GM12878 (cell line): ENCODE data around the gene HS3ST3B1. TPM values are rescaled to one million over a fixed set of nuclear protein-coding genes. Genes with fewer than 3 reads are reported as not detected.

Experiments used
- ATAC-seq: fragments of 200-7000 bp; cut with Tn5 transposase; 3 replicates; pipeline ENCODE4 v1.9.1; 2020; ENCODE audit warnings: mild to moderate bottlenecking, moderate library complexity
- BruUV-seq: library from RNA; stranded (reverse); fragments of 400-500 nt; replicated peaks from 2 replicates; lab custom pipeline; 2021; lab: Mats Ljungman, UMichigan
- CTCF ChIA-PET: fragments of 300-600 bp; sonication (Branson Sonifier 250); formaldehyde crosslinking; extraction: SDS; loops from one replicate; lab custom pipeline; 2021; ENCODE audit warnings: inconsistent platforms; lab: Yijun Ruan, JAX
- POLR2A ChIA-PET: fragments of 350-600 bp; formaldehyde crosslinking; extraction: SDS; loops from one replicate; lab custom pipeline; 2021; ENCODE audit warnings: inconsistent platforms; lab: Charles Lee
- RAD21 ChIA-PET: fragments of 300-600 bp; sonication (Branson Sonifier 250); formaldehyde crosslinking; loops from one replicate; lab custom pipeline; 2023; ENCODE audit warnings: antibody characterized with exemption; ENCODE audit not compliant: unreplicated experiment; lab: Charles Lee
- SMC1A ChIA-PET: fragments of 300-600 bp; sonication (Branson Sonifier 250); formaldehyde crosslinking; loops from one replicate; lab custom pipeline; 2023; ENCODE audit not compliant: unreplicated experiment, uncharacterized antibody; lab: Charles Lee
- DNase-seq: peaks from one replicate; pipeline ENCODE4 v3.0.0-alpha.2; 2011; ENCODE audit warnings: low read depth, low spot score
- FAIRE-seq: peaks from 3 replicates; lab custom pipeline; 2011; peaks lifted over from hg19 to GRCh38; lab: Jason Lieb, UNC
- H2AFZ ChIP-seq: 2 replicates; pipeline ENCODE4 v1.6.0; 2011; ENCODE audit warnings: low read depth, low read length, control low read depth; ENCODE audit not compliant: control insufficient read depth
- H3K27ac ChIP-seq: 2 replicates; pipeline ENCODE4 v1.5.1; 2011; ENCODE audit warnings: control low read depth; ENCODE audit not compliant: control insufficient read depth, insufficient read depth
- H3K27me3 ChIP-seq, 2 experiments: replicated peaks in 1 of 2; 2 replicates each; pipeline versions ENCODE4 v1.6.0 to v1.6.1; 2011; ENCODE audit warnings: low read length in 1 of 2; ENCODE audit not compliant: control insufficient read depth in 2 of 2, insufficient read depth in 2 of 2
- H3K36me3 ChIP-seq, 2 experiments: 2 replicates each; pipeline ENCODE4 v1.5.1; 2011; ENCODE audit warnings: low read length in 1 of 2; ENCODE audit not compliant: control insufficient read depth in 2 of 2, insufficient read depth in 2 of 2
- H3K4me1 ChIP-seq: 2 replicates; pipeline ENCODE4 v1.6.1; 2011; ENCODE audit warnings: mild to moderate bottlenecking, low read length, moderate library complexity, mixed read lengths; ENCODE audit not compliant: control insufficient read depth, insufficient read depth
- H3K4me2 ChIP-seq: 2 replicates; pipeline ENCODE4 v1.6.0; 2011; ENCODE audit warnings: control low read depth; ENCODE audit not compliant: control insufficient read depth, insufficient read depth
- H3K4me3 ChIP-seq: fragments of 200-600 bp; sonication (generic); 2 replicates; pipeline ENCODE4 v1.5.1; 2016
- H3K79me2 ChIP-seq: 2 replicates; pipeline ENCODE4 v1.6.0; 2011; ENCODE audit warnings: low read length; ENCODE audit not compliant: control insufficient read depth, insufficient read depth
- H3K9ac ChIP-seq: 2 replicates; pipeline ENCODE4 v1.8.0; 2011; ENCODE audit warnings: low read length, control low read depth, mixed read lengths; ENCODE audit not compliant: control insufficient read depth, insufficient read depth
- H3K9me3 ChIP-seq: replicated peaks from 3 replicates; pipeline ENCODE4 v1.5.1; 2011; ENCODE audit warnings: mild to moderate bottlenecking, low read length; ENCODE audit not compliant: control insufficient read depth, insufficient read depth
- H4K20me1 ChIP-seq: 2 replicates; pipeline ENCODE4 v1.6.0; 2011; ENCODE audit not compliant: control insufficient read depth, insufficient read depth
- ATF2 ChIP-seq: IDR thresholded peaks from 2 replicates; pipeline ENCODE4 v1.6.1; 2012; ENCODE audit warnings: low read length, inconsistent platforms
- ATF7 ChIP-seq: fragments of 450-650 bp; IDR thresholded peaks from 2 replicates; pipeline ENCODE4 v1.6.1; 2016; ENCODE audit warnings: low read depth, mild to moderate bottlenecking
- CHD1 ChIP-seq: IDR thresholded peaks from 2 replicates; pipeline ENCODE4 v1.6.1; 2012; ENCODE audit warnings: low read depth, low read length, improper control_type of control experiment
- EP300 ChIP-seq, 2 experiments: fragments of 150-350 bp in 1 of 2; IDR thresholded peaks; 2 replicates each; pipeline ENCODE4 v1.6.1; 2011 to 2012; ENCODE audit warnings: low read depth in 2 of 2, low read length in 2 of 2, borderline replicate concordance in 1 of 2, improper control_type of control experiment in 1 of 2, inconsistent platforms in 1 of 2; ENCODE audit not compliant: control insufficient read depth in 1 of 2
- FOXK2 ChIP-seq: fragments of 450-650 bp; IDR thresholded peaks from 2 replicates; pipeline ENCODE4 v1.6.1; 2017; ENCODE audit warnings: mild to moderate bottlenecking, moderate library complexity
- HDAC6 ChIP-seq: fragments of 200-600 bp; sonication (generic); IDR thresholded peaks from one replicate; pipeline ENCODE4 v1.8.0; 2017; ENCODE audit warnings: antibody characterized with exemption; ENCODE audit not compliant: unreplicated experiment
- IKZF2 ChIP-seq, 2 experiments: fragments of 450-650 bp; IDR thresholded peaks; 2 replicates each; pipeline ENCODE4 v1.6.1; 2017; ENCODE audit warnings: mild to moderate bottlenecking in 2 of 2, moderate library complexity in 2 of 2
- IRF4 ChIP-seq: IDR thresholded peaks from 2 replicates; pipeline ENCODE4 v1.6.1; 2011; ENCODE audit warnings: low read depth, low read length
- LARP7 ChIP-seq: fragments of 450-650 bp; IDR thresholded peaks from 2 replicates; pipeline ENCODE4 v1.6.1; 2017; ENCODE audit warnings: mild to moderate bottlenecking
- MAX ChIP-seq: IDR thresholded peaks from 2 replicates; pipeline ENCODE4 v1.6.1; 2012; ENCODE audit warnings: low read depth, low read length, improper control_type of control experiment
- MEF2A ChIP-seq: IDR thresholded peaks from 2 replicates; pipeline ENCODE4 v1.6.1; 2011; ENCODE audit warnings: low read depth, mild to moderate bottlenecking, low read length, moderate library complexity; ENCODE audit not compliant: insufficient read depth
- NR2C1 ChIP-seq: fragments of 450-650 bp; IDR thresholded peaks from 2 replicates; pipeline ENCODE4 v1.6.1; 2017; ENCODE audit warnings: antibody characterized with exemption, mild to moderate bottlenecking, moderate library complexity
- PBX3 ChIP-seq: IDR thresholded peaks from 2 replicates; pipeline ENCODE4 v1.6.1; 2011; ENCODE audit warnings: mild to moderate bottlenecking, low read depth, low read length, moderate library complexity; ENCODE audit not compliant: insufficient replicate concordance
- PKNOX1 ChIP-seq: fragments of 450-650 bp; IDR thresholded peaks from 2 replicates; pipeline ENCODE4 v1.6.1; 2016; ENCODE audit warnings: mild to moderate bottlenecking
- POU2F2 ChIP-seq: IDR thresholded peaks from 3 replicates; pipeline ENCODE4 v1.6.1; 2011; ENCODE audit warnings: low read depth, mild to moderate bottlenecking, low read length, borderline replicate concordance
- RBBP5 ChIP-seq: fragments of 200-600 bp; sonication (generic); conservative IDR thresholded peaks from 2 replicates; pipeline ENCODE4 v1.6.1; 2016
- RUNX3 ChIP-seq: IDR thresholded peaks from 2 replicates; pipeline ENCODE4 v1.6.1; 2012; ENCODE audit warnings: low read length, inconsistent platforms
- SPI1 ChIP-seq: IDR thresholded peaks from 2 replicates; pipeline ENCODE4 v1.6.1; 2011; ENCODE audit warnings: low read depth, mild to moderate bottlenecking, low read length, moderate library complexity, borderline replicate concordance; ENCODE audit not compliant: insufficient read depth
- USF1 ChIP-seq: IDR thresholded peaks from 2 replicates; pipeline ENCODE4 v1.6.1; 2011; ENCODE audit warnings: borderline replicate concordance, low read depth, mild to moderate bottlenecking, moderate library complexity, mixed read lengths, low read length; ENCODE audit not compliant: insufficient read depth; ENCODE audit errors: extremely low read length
- ZNF207 ChIP-seq: fragments of 450-650 bp; IDR thresholded peaks from 2 replicates; pipeline ENCODE4 v1.6.1; 2014; ENCODE audit warnings: antibody characterized with exemption, mild to moderate bottlenecking, borderline replicate concordance
- WGBS: methylation state at CpG from one replicate; pipeline ENCODE4 v1.1.6; 2016; ENCODE audit warnings: low lambda C conversion rate; ENCODE audit not compliant: insufficient replicate concordance, insufficient coverage; ENCODE audit errors: missing lambda C conversion rate; 5-methylcytosine and 5-hydroxymethylcytosine counted together
- in situ Hi-C: fragments of 300-500 bp; cut with MboI; formaldehyde crosslinking; loops from 9 replicates; pipeline ENCODE4 v1.14.3; 2018; ENCODE audit warnings: mixed read lengths
- intact Hi-C: fragments of 100-400 bp; cut with micrococcal nuclease; formaldehyde crosslinking; loops from one replicate; pipeline ENCODE4 v1.14.2; 2022; ENCODE audit not compliant: unreplicated experiment
- polyA plus RNA-seq, 11 experiments: library from polyadenylated mRNA; depleted of rRNA in 4 of 11; unstranded in 6 of 11; stranded (reverse) in 5 of 11; fragments of >200 nt; fragmentation: Nextera tagmentation in 4 of 11; fragmentation: Illumina TruSeq in 1 of 11; extraction: Ambion mirVana in 4 of 11; extraction: Trizol in 1 of 11; gene quantifications; 1 replicate in 1 of 11; 2 replicates in 10 of 11; pipeline versions ENCODE4 v1.2.1 to v1.2.3, GENCODE V29; 2011 to 2016; ENCODE audit warnings: inconsistent platforms in 2 of 11, missing spikeins in 2 of 11, low read depth in 1 of 11
- total RNA-seq, 4 experiments: library from RNA; depleted of rRNA in 3 of 4; stranded (reverse); fragments of >200 nt in 3 of 4; fragmentation: Illumina TruSeq in 1 of 4; extraction: Trizol in 1 of 4; gene quantifications; 2 replicates each; pipeline versions ENCODE4 v1.2.1 to v1.2.3, GENCODE V29; 2013 to 2021

HS3ST3B1 gene
- total and polyA plus RNA-seq, 10 of the 15 experiments (the other 5 are each of a cell fraction or from before 2014, with no cell fraction given): 0.03 to 0.14 (median 0.06) TPM; not detected in 3

DNA sequence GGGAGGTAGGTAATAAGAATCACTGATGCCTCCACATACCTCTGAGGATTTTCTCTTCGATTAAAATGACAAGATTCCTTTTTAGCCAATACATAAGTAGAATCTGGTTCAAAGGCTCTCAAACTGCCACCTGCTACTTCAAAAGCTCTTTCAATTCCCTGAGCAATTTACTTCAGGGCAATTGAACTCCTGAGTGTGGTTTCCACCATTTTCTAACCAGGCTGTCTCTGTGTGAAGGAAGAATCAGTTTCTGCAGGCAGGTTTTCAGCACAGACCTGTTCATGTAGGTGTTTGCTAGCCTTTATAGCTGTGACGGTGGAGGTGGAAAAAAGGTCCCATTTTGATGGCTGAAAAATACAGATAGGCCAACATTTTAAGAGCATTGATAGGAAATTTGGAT, 18.2 kb upstream of the HS3ST3B1 start (continued):
- no peak for TF ChIP-seq USF1
- TF ChIP-seq ATF7: no peak
- TF ChIP-seq, all 136 proteins: peak for 0

DNA sequence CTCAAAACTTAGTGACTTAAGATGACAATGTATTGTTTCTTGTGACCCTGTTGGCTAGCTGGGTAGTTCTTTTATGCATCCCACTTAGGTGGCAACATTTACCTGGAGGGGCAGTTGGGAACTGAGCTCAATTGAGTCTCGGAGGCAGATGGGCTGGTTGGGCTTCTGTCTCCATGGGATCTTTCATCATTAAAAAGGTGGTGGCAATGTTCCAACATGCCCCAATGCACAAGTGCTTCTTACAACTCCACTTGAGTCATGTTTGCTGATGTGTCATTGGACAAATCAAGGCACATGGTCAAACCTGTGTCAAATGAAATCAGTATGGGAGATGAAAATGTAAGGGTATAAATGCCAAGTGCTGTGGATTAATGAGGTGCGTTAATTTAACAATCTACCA, 11.7 kb upstream of the HS3ST3B1 start:
- no peak for ATAC-seq
- intact Hi-C loops: no loop called here
- no TSS peak for BruUV-seq
- H3K36me3 ChIP-seq: no peaks in the 10 kb centered on the region
- no peak overlapping the region for H3K27ac ChIP-seq
- ChIA-PET RAD21 (no interaction called here), CTCF (no interaction called here), SMC1A (no interaction called here), POLR2A (no interaction called here)
- 45% methylated on average over 2 of the region's 2 CpGs for WGBS
- DNase-seq: no peak
- H2AFZ ChIP-seq: no peak overlapping the region
- no peaks in the 10 kb centered on the region for H3K79me2 ChIP-seq
- H3K4me2 ChIP-seq: no peak overlapping the region
- no peaks in the 10 kb centered on the region for H3K4me1 ChIP-seq
- no peak for FAIRE-seq
- in situ Hi-C loops: loop anchor here (25.0 kb wide), 1 partner anchor 952 kb away; no protein-coding TSS in a partner anchor
- H4K20me1 ChIP-seq: no peaks in the 10 kb centered on the region
- no peaks in the 10 kb centered on the region for H3K27me3 ChIP-seq
- no peaks in the 10 kb centered on the region for H3K9me3 ChIP-seq
- H3K4me3 ChIP-seq: no peak overlapping the region
- no peak overlapping the region for H3K9ac ChIP-seq
- TF ChIP-seq PKNOX1 (no peak), MAX (no peak), ATF2 (no peak), EP300 (IDR thresholded peaks at IDR 0.05; ENCODE audit: borderline replicate concordance in 1 of 2, control insufficient read depth in 1 of 2, low read depth in 2 of 2, low read length in 2 of 2) (no peak), MEF2A (no peak), IRF4 (no peak), SPI1 (no peak), LARP7 (no peak), CHD1 (no peak), RBBP5 (no peak), FOXK2 (no peak), POU2F2 (no peak), IKZF2 (IDR thresholded peaks at IDR 0.05) (no peak), RUNX3 (no peak), ZNF207 (no peak), NR2C1 (no peak), PBX3 (no peak), HDAC6 (no peak)
